ENCODE results near the gene VMA21. TPM values are rescaled to one million over a fixed set of nuclear protein-coding genes. Genes with fewer than 3 reads are reported as not detected.

Gene VMA21, protein sequence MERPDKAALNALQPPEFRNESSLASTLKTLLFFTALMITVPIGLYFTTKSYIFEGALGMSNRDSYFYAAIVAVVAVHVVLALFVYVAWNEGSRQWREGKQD
- total RNA-seq = 22.2 and 23.3 TPM in 2 replicates

DNA sequence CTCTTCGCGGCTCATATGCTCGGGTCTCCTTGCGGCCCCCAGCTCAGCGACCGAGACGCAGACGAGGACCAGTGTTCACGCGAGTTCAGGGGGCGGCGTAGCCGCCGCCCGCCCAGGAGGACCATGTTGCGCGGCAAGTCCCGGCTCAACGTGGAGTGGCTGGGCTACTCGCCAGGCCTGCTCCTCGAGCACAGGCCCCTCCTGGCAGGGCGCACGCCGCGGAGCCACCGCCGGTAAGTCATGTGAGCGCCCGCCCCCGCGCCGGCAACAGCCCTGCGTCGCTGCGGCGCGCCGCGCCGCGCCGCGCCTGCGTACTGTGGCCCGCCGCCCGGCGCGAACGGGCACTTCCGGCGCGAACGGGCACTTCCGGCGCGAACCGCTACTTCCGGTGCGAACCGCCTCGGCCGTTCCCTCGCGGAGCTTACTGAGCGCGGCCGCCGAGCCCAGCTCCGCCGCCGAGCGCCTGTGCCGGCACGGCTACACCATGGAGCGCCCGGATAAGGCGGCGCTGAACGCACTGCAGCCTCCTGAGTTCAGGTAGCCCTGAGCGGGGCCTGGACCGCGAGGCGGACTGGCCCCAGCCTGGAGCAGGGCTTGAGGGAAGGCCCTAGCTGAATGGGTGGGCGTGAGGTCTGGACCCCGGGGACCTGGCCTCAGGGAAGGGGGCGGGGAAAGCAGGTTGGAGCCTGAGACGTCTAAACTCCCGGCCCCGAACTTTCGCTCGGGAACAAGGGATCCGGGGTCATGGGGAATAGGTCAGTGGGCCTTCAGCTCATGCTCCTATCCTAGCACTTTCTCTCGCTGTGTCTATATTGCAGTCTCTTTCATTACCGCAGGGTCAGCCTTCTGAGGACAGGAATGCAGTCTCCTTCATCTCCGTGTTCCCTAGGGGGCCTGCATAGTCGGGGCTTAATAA lies at the start of gene VMA21:
Gene VMA21 (plus strand): TSS at position 382 of the 916 bp plus-strand sequence. CDS start 103 bp downstream, at position 485.

Other genes with a start within 250 kb of the VMA21 start
- not detected in 2 replicates for gene GPR50, start 220.6 kb upstream of the VMA21 start, total RNA-seq
- not detected in 2 replicates for gene PASD1, start 166.5 kb downstream of the VMA21 start, total RNA-seq

All from bronchial smooth muscle cell (primary cell).